CD4-positive, alpha-beta T cell (primary cell): ENCODE data around the gene TBPL2. TPM values are rescaled to one million over a fixed set of nuclear protein-coding genes. Genes with fewer than 3 reads are reported as not detected.
"Not testable (repeated sequence)": the region's sequence is repeated elsewhere in the genome, so short reads cannot be mapped to it uniquely, and the experiment has no call there.

ENCODE experiments used
- ATAC-seq: fragments of 200-7000 bp; cut with Tn5 transposase; one replicate; pipeline ENCODE4 v1.10.0; 2022; ENCODE audit warnings: mild to moderate bottlenecking; ENCODE audit not compliant: poor library complexity
- CTCF ChIA-PET: fragments of 350-600 bp; sonication (Branson Sonifier 250); formaldehyde crosslinking; loops from one replicate; lab custom pipeline; 2021; ENCODE audit warnings: antibody characterized with exemption, inconsistent platforms; lab: Charles Lee
- POLR2A ChIA-PET: fragments of 350-600 bp; sonication (Branson Sonifier 250); formaldehyde crosslinking; loops from one replicate; lab custom pipeline; 2021; ENCODE audit warnings: antibody characterized with exemption, inconsistent platforms; lab: Charles Lee
- DNase-seq, 14 experiments: peaks; one replicate each; pipeline ENCODE4 v3.0.0-alpha.2; 2013 to 2020; ENCODE audit warnings: mixed read lengths in 2 of 14
- H3K27ac ChIP-seq, 2 donors: one replicate each; pipeline versions ENCODE4 v1.5.1 to v1.7.0; 2013; ENCODE audit warnings: low read length in 2 of 2, low read depth in 1 of 2, mild to moderate bottlenecking in 1 of 2
- H3K27me3 ChIP-seq, 2 experiments: 1 replicate in 1 of 2; 2 replicates in 1 of 2; pipeline versions ENCODE4 v1.6.1 to v1.7.0; 2013; ENCODE audit warnings: low read length in 2 of 2, control low read depth in 1 of 2, mild to moderate bottlenecking in 1 of 2, moderate library complexity in 1 of 2; ENCODE audit not compliant: insufficient read depth in 2 of 2, control insufficient read depth in 1 of 2
- H3K36me3 ChIP-seq: one replicate; pipeline ENCODE4 v1.6.1; 2013; ENCODE audit warnings: low read length, control low read depth; ENCODE audit not compliant: insufficient read depth
- H3K4me1 ChIP-seq: one replicate; pipeline ENCODE4 v1.6.1; 2013; ENCODE audit warnings: low read length, control low read depth; ENCODE audit not compliant: insufficient read depth
- H3K4me3 ChIP-seq: one replicate; pipeline ENCODE4 v1.5.1; 2013; ENCODE audit warnings: mild to moderate bottlenecking, low read length, moderate library complexity
- H3K9me3 ChIP-seq, 2 experiments: 1 replicate in 1 of 2; 2 replicates in 1 of 2; pipeline versions ENCODE4 v1.6.1 to v1.7.0; 2013; ENCODE audit warnings: low read length in 2 of 2, mild to moderate bottlenecking in 2 of 2, control low read depth in 1 of 2, moderate library complexity in 1 of 2; ENCODE audit not compliant: control insufficient read depth in 1 of 2, insufficient read depth in 1 of 2
- H3K27ac Mint-ChIP-seq: one replicate; pipeline ENCODE4 v1.8.0; 2020; ENCODE audit warnings: mixed read lengths
- H3K27me3 Mint-ChIP-seq: one replicate; pipeline ENCODE4 v1.8.0; 2021; ENCODE audit warnings: mixed read lengths
- H3K36me3 Mint-ChIP-seq: one replicate; pipeline ENCODE4 v1.8.0; 2021; ENCODE audit warnings: low read depth, mixed read lengths
- H3K4me1 Mint-ChIP-seq: one replicate; pipeline ENCODE4 v1.8.0; 2021; ENCODE audit warnings: low read depth, mixed read lengths
- H3K4me3 Mint-ChIP-seq: one replicate; pipeline ENCODE4 v1.8.0; 2020; ENCODE audit warnings: mild to moderate bottlenecking, mixed read lengths
- H3K9me3 Mint-ChIP-seq: one replicate; pipeline ENCODE4 v1.8.0; 2020; ENCODE audit warnings: mixed read lengths
- CTCF ChIP-seq: fragments of 200-600 bp; IDR thresholded peaks from one replicate; pipeline ENCODE4 v1.8.0; 2022; ENCODE audit warnings: antibody characterized with exemption, mild to moderate bottlenecking
- intact Hi-C, 2 experiments: fragments of 100-400 bp; cut with DNase I in 1 of 2; cut with micrococcal nuclease in 1 of 2; formaldehyde crosslinking; loops; one replicate each; pipeline versions ENCODE4 v1.15.1 to v1.9.0; 2023 to 2025; cut with DNase I, micrococcal nuclease
- total RNA-seq, 174 experiments: library from RNA in 2 of 174; stranded (reverse) in 2 of 174; gene quantifications; one replicate each; pipeline ENCODE4 v1.2.3 and lab custom pipeline; 2021 to 2026

TBPL2 gene
- total RNA-seq, 2 experiments from 2014 or later = not detected

- Histone ChIP-seq H3K9me3 (no peaks in the 10 kb centered on the region), H3K27ac (no peak overlapping the region), H3K36me3 (no peaks in the 10 kb centered on the region), H3K4me3 (no peak overlapping the region), H3K27me3 (no peaks in the 10 kb centered on the region), H3K4me1 (no peaks in the 10 kb centered on the region)
- H3K9me3 Mint-ChIP-seq = no peaks in the 10 kb centered on the region
- H3K36me3 Mint-ChIP-seq = no peaks in the 10 kb centered on the region
- no peak overlapping the region for H3K27ac Mint-ChIP-seq
- ChIA-PET POLR2A (no interaction called here), CTCF (no interaction called here)
- no peak for ATAC-seq
- H3K4me3 Mint-ChIP-seq = no peak overlapping the region
- peaks cover 3% of the 10 kb centered on the region for H3K27me3 Mint-ChIP-seq
- no peaks in the 10 kb centered on the region for H3K4me1 Mint-ChIP-seq
- no peak for DNase-seq
- intact Hi-C loops = no loop called here
- no peak for TF ChIP-seq CTCF
Measured at GRCh38 chr14:55481769-55482168, 41.4 kb upstream of the TBPL2 start.

- H3K4me1 ChIP-seq = no peaks in the 10 kb centered on the region
- ATAC-seq = no peak
- Mint-ChIP-seq H3K27me3 (no peaks in the 10 kb centered on the region), H3K4me1 (no peaks in the 10 kb centered on the region), H3K36me3 (no peaks in the 10 kb centered on the region), H3K4me3 (no peak overlapping the region), H3K9me3 (no peaks in the 10 kb centered on the region), H3K27ac (no peak overlapping the region)
- DNase-seq = no peak
- no peak overlapping the region for H3K4me3 ChIP-seq
- H3K27me3 ChIP-seq = no peaks in the 10 kb centered on the region
- no peaks in the 10 kb centered on the region for H3K9me3 ChIP-seq
- ChIA-PET CTCF (no interaction called here), POLR2A (no interaction called here)
- H3K27ac ChIP-seq = no peak overlapping the region
- no peak for TF ChIP-seq CTCF
- no peaks in the 10 kb centered on the region for H3K36me3 ChIP-seq
- intact Hi-C loops = no loop called here
Measured at GRCh38 chr14:55477680-55478079, 37.3 kb upstream of the TBPL2 start.

GRCh38 chr14:55476448-55476847 is 36.0 kb upstream of the TBPL2 start:
- H3K36me3 Mint-ChIP-seq, ATAC-seq, DNase-seq, intact Hi-C loops, H3K9me3 Mint-ChIP-seq, H3K4me3 Mint-ChIP-seq, H3K9me3 ChIP-seq, H3K4me3 ChIP-seq, POLR2A ChIA-PET, H3K27me3 Mint-ChIP-seq, CTCF ChIA-PET, H3K4me1 Mint-ChIP-seq, H3K27ac ChIP-seq, H3K27me3 ChIP-seq, H3K36me3 ChIP-seq, H3K27ac Mint-ChIP-seq, H3K4me1 ChIP-seq: not testable (repeated sequence)

- Histone ChIP-seq H3K4me1 (no peaks in the 10 kb centered on the region), H3K27ac (no peak overlapping the region), H3K36me3 (no peaks in the 10 kb centered on the region), H3K27me3 (no peaks in the 10 kb centered on the region), H3K4me3 (no peak overlapping the region), H3K9me3 (no peaks in the 10 kb centered on the region)
- ChIA-PET CTCF (no interaction called here), POLR2A (no interaction called here)
- no peak overlapping the region for H3K27ac Mint-ChIP-seq
- H3K4me3 Mint-ChIP-seq = no peak overlapping the region
- no peaks in the 10 kb centered on the region for H3K36me3 Mint-ChIP-seq
- DNase-seq = no peak
- ATAC-seq = no peak
- no peaks in the 10 kb centered on the region for H3K27me3 Mint-ChIP-seq
- intact Hi-C loops = no loop called here
- H3K4me1 Mint-ChIP-seq = no peaks in the 10 kb centered on the region
- no peak for TF ChIP-seq CTCF
- H3K9me3 Mint-ChIP-seq = no peaks in the 10 kb centered on the region
Measured at GRCh38 chr14:55473786-55474185, 33.4 kb upstream of the TBPL2 start.
